ENCODE measurements around the gene SPATA32. TPM values are rescaled to one million over a fixed set of nuclear protein-coding genes. Genes with fewer than 3 reads are reported as not detected.
A peak's percentile ranks its signal among the peaks of the same experiment; 100 is the strongest.
"Not testable (repeated sequence)": the region's sequence is repeated elsewhere in the genome, so short reads cannot be mapped to it uniquely, and the experiment has no call there.

SPATA32 gene
- total RNA-seq, 4 donors from 2014 or later, result not detected

DNA sequence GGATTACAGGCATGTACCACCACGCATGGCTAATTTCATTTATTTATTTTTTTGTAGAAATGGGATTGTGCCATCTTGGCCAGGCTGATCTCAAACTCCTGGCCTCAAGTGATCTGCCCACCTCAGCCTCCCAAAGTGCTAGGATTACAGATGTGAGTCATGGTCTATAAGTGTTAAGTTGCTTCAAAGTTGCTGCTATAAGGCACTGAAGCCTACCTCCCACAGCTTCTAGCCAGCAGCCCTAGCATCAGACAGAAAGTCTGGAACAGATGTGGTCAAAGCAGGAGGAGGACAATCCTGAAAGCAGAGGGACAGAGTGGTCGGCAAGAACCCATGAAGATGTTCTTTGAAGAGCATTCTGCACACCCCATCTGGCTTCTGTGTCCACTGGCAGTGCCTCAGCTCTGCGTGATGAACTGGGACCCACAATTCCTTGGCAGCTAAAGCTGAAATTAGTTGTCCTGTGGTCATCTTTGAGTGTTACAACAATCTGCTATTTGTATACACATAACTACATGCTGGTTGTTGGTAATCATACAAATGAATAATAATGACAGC, 43.7 kb upstream of the SPATA32 start:
- DNase-seq, result no peak
- 79 to 95% methylated on average over 3 of the region's 3 CpGs for WGBS, 2 donors
- H3K27me3 ChIP-seq, result no peaks in the 10 kb centered on the region
- no peak for TF ChIP-seq POLR2A (IDR thresholded peaks at IDR 0.05)
- TF ChIP-seq, protein P1, sequence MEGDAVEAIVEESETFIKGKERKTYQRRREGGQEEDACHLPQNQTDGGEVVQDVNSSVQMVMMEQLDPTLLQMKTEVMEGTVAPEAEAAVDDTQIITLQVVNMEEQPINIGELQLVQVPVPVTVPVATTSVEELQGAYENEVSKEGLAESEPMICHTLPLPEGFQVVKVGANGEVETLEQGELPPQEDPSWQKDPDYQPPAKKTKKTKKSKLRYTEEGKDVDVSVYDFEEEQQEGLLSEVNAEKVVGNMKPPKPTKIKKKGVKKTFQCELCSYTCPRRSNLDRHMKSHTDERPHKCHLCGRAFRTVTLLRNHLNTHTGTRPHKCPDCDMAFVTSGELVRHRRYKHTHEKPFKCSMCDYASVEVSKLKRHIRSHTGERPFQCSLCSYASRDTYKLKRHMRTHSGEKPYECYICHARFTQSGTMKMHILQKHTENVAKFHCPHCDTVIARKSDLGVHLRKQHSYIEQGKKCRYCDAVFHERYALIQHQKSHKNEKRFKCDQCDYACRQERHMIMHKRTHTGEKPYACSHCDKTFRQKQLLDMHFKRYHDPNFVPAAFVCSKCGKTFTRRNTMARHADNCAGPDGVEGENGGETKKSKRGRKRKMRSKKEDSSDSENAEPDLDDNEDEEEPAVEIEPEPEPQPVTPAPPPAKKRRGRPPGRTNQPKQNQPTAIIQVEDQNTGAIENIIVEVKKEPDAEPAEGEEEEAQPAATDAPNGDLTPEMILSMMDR (IDR thresholded peaks at IDR 0.05), result no peak
- intact Hi-C loops (cut with DNase I), result no loop called here
- no peaks in the 10 kb centered on the region for H3K36me3 ChIP-seq
- peak overlapping the region in 1 of 3 donors; percentile 78 for H3K27ac ChIP-seq
- peaks cover 24 to 66% of the 10 kb centered on the region in 2 donors for H3K4me1 ChIP-seq
- no peak overlapping the region for H3K4me3 ChIP-seq (replicated peaks in 1 of 3)
- H3K9me3 ChIP-seq, result no peaks in the 10 kb centered on the region

- Histone ChIP-seq H3K27me3 (no peaks in the 10 kb centered on the region), H3K9me3 (no peaks in the 10 kb centered on the region), H3K4me1 (peaks cover 7 to 51% of the 10 kb centered on the region in 2 donors), H3K27ac (peak overlapping the region; percentile 1 to 39 (median 31)), H3K4me3 (replicated peaks in 1 of 3) (no peak overlapping the region), H3K36me3 (no peaks in the 10 kb centered on the region)
- WGBS, 2 donors, result 74 to 87% methylated on average over 10 of the region's 10 CpGs
- DNase-seq, result peak; percentile 30 to 49
- TF ChIP-seq, protein P1 (IDR thresholded peaks at IDR 0.05), result no peak
- no peak for TF ChIP-seq POLR2A (IDR thresholded peaks at IDR 0.05)
- intact Hi-C loops (cut with DNase I), result no loop called here
Measured at GRCh38 chr17:45302649-45303173, 40.8 kb upstream of the SPATA32 start.

- H3K4me3 ChIP-seq (replicated peaks in 1 of 3), result not testable (repeated sequence)
Measured at GRCh38 chr17:45302220-45302619, 40.3 kb upstream of the SPATA32 start.

GRCh38 chr17:45301674-45302073, 39.8 kb upstream of the SPATA32 start:
- DNase-seq, result no peak
- WGBS, 2 donors, result 94 to 96% methylated on average over 4 of the region's 4 CpGs
- Histone ChIP-seq H3K27ac (no peak overlapping the region), H3K9me3 (no peaks in the 10 kb centered on the region), H3K36me3 (no peaks in the 10 kb centered on the region), H3K27me3 (no peaks in the 10 kb centered on the region), H3K4me3 (replicated peaks in 1 of 3) (no peak overlapping the region), H3K4me1 (peaks cover 5 to 47% of the 10 kb centered on the region in 2 donors)
- TF ChIP-seq, protein P1 (IDR thresholded peaks at IDR 0.05), result no peak
- TF ChIP-seq POLR2A (IDR thresholded peaks at IDR 0.05), result no peak
- intact Hi-C loops (cut with DNase I), result no loop called here

More at GRCh38 chr17:45302220-45302619, 40.3 kb upstream of the SPATA32 start:
- H3K36me3 ChIP-seq; H3K9me3 ChIP-seq; DNase-seq; H3K27me3 ChIP-seq; intact Hi-C loops (cut with DNase I): not testable (repeated sequence)
- WGBS, 2 donors, result 83 to 84% methylated on average over 9 of the region's 9 CpGs
- Histone ChIP-seq H3K4me1 (peaks cover 4 to 47% of the 10 kb centered on the region in 2 donors), H3K27ac (peak overlapping the region; percentile 1 to 39 (median 31))

DNA sequence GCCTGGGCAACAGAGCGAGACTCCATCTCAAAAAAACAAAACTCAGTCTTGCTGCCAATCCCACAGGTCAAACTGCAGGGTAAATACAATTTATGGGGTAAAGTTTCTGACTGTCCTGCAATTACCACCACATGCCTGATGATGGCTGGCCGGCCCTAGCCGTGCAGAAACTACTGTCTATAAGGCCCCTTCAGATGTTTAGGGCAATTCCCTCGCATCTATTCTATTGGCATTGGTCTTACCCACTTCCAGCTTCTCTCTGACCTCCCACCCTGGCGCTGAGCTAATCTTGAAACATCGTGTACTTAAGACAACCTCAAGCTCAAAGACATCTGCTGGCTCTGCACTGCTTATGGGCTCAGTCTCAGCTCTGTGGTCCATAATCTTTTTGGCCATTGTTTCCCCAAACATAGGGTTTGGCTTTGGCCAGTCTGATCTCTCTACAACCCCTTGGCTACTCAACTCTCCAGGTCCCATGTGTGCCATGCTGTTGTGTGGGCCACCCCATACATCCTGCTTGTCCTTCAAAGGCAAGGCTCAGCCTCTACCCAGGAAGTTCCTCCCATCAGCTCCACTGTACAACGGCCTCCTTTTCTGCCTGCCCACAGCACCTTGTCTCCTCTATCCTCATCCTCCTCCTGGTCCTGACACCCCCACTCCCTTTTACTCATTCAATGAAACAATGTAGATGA, 38.3 kb upstream of the SPATA32 start:
- no peaks in the 10 kb centered on the region for H3K9me3 ChIP-seq
- DNase-seq, result no peak
- intact Hi-C loops (cut with DNase I), result no loop called here
- TF ChIP-seq, protein P1 (IDR thresholded peaks at IDR 0.05), result no peak
- no peak for TF ChIP-seq POLR2A (IDR thresholded peaks at IDR 0.05)
- no peak overlapping the region for H3K4me3 ChIP-seq (replicated peaks in 1 of 3)
- 87 to 95% methylated on average over 7 of the region's 7 CpGs for WGBS, 2 donors
- no peak overlapping the region for H3K27ac ChIP-seq
- no peaks in the 10 kb centered on the region for H3K27me3 ChIP-seq
- H3K36me3 ChIP-seq, result no peaks in the 10 kb centered on the region
- H3K4me1 ChIP-seq, result peaks cover 9 to 46% of the 10 kb centered on the region in 2 donors

Data from thyroid gland (tissue), 4 donors.